DND-41 (cell line): Measurements from ENCODE around the gene GABARAP.

ENCODE experiments used
- ATAC-seq: fragments of 200-7000 bp; cut with Tn5 transposase; 3 replicates; pipeline ENCODE4 v1.9.1; 2021; ENCODE audit warnings: low read depth; ENCODE audit not compliant: insufficient read depth
- DNase-seq: peaks from one replicate; pipeline ENCODE4 v3.0.0-alpha.2; 2020
- H2AFZ ChIP-seq: 2 replicates; pipeline ENCODE4 v1.6.0; 2012; ENCODE audit warnings: low read depth, low read length
- H3K27ac ChIP-seq: 2 replicates; pipeline ENCODE4 v1.5.1; 2012; ENCODE audit warnings: low read length, inconsistent platforms
- H3K27me3 ChIP-seq: fragments of 200-600 bp; sonication (generic); 2 replicates; pipeline ENCODE4 v1.6.0; 2012; ENCODE audit warnings: low read length, mild to moderate bottlenecking, inconsistent platforms; ENCODE audit not compliant: insufficient read depth, poor library complexity
- H3K36me3 ChIP-seq: 2 replicates; pipeline ENCODE4 v1.5.1; 2012; ENCODE audit warnings: low read length, inconsistent platforms; ENCODE audit not compliant: insufficient read depth
- H3K4me1 ChIP-seq: 2 replicates; pipeline ENCODE4 v1.5.1; 2012; ENCODE audit warnings: mild to moderate bottlenecking, low read length; ENCODE audit not compliant: insufficient read depth
- H3K4me2 ChIP-seq: 2 replicates; pipeline ENCODE4 v1.6.0; 2012; ENCODE audit warnings: mild to moderate bottlenecking, moderate library complexity, low read length, inconsistent platforms; ENCODE audit not compliant: insufficient read depth
- H3K4me3 ChIP-seq, 2 experiments: fragments of 200-600 bp in 1 of 2; shearing (Covaris generic) in 1 of 2; 2 replicates each; pipeline ENCODE4 v1.5.1; 2012 to 2016; ENCODE audit warnings: inconsistent platforms in 2 of 2, low read length in 2 of 2, mild to moderate bottlenecking in 2 of 2, low read depth in 1 of 2, moderate library complexity in 1 of 2
- H3K79me2 ChIP-seq: 2 replicates; pipeline ENCODE4 v1.6.0; 2012; ENCODE audit warnings: low read length, inconsistent platforms; ENCODE audit not compliant: insufficient read depth
- H3K9ac ChIP-seq: 2 replicates; pipeline ENCODE4 v1.6.0; 2012; ENCODE audit warnings: low read depth, mild to moderate bottlenecking, inconsistent platforms, low read length, moderate library complexity
- H3K9me3 ChIP-seq: 2 replicates; pipeline ENCODE4 v1.5.1; 2012; ENCODE audit warnings: low read length, moderate library complexity, mild to moderate bottlenecking, inconsistent platforms; ENCODE audit not compliant: insufficient read depth, severe bottlenecking
- H4K20me1 ChIP-seq: 2 replicates; pipeline ENCODE4 v1.6.0; 2012; ENCODE audit warnings: low read length; ENCODE audit not compliant: insufficient read depth
- EZH2 ChIP-seq: IDR thresholded peaks from 3 replicates; pipeline ENCODE4 v1.6.1; 2012; ENCODE audit warnings: borderline replicate concordance, low read depth, mild to moderate bottlenecking, moderate library complexity, low read length, inconsistent platforms; ENCODE audit not compliant: severe bottlenecking
- TF ChIP-seq, protein P1 (sequence below): IDR thresholded peaks from 2 replicates; pipeline ENCODE4 v1.5.1; 2012; ENCODE audit warnings: borderline replicate concordance, low read length, moderate library complexity, mild to moderate bottlenecking; ENCODE audit not compliant: poor library complexity, severe bottlenecking; ENCODE audit errors: extremely low read depth

Gene GABARAP

DNA sequence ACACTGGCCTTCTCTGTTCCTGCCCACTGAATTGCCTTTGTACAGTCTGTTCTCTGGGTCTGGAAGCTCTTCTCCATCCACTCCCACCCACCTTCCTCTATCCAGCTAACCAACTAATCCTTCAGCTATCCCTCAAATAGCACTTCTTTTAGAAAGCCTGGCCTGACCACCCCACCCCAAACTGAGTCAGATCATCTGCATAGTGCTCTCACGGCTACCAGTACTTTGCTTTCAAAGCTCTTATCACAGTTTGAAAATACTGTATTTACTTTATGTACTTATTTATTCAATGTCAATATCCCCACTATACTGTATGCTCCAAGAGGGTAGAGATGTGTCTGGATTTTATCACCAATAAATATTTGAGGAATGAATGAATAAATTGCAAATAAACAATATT lies 24.5 kb upstream of the GABARAP start:
- no peaks in the 10 kb centered on the region for H3K27me3 ChIP-seq
- H3K36me3 ChIP-seq: no peaks in the 10 kb centered on the region
- H3K27ac ChIP-seq: no peak overlapping the region
- H3K4me1 ChIP-seq: peaks cover 3% of the 10 kb centered on the region; the same call in 1 of the 2 replicates
- H3K79me2 ChIP-seq: no peaks in the 10 kb centered on the region
- H4K20me1 ChIP-seq: no peaks in the 10 kb centered on the region
- ATAC-seq (no peak), DNase-seq (no peak)
- no peak overlapping the region for H3K4me2 ChIP-seq
- no peaks in the 10 kb centered on the region for H3K9me3 ChIP-seq
- H2AFZ ChIP-seq: no peak overlapping the region
- no peak for TF ChIP-seq EZH2
- TF ChIP-seq, protein P1, sequence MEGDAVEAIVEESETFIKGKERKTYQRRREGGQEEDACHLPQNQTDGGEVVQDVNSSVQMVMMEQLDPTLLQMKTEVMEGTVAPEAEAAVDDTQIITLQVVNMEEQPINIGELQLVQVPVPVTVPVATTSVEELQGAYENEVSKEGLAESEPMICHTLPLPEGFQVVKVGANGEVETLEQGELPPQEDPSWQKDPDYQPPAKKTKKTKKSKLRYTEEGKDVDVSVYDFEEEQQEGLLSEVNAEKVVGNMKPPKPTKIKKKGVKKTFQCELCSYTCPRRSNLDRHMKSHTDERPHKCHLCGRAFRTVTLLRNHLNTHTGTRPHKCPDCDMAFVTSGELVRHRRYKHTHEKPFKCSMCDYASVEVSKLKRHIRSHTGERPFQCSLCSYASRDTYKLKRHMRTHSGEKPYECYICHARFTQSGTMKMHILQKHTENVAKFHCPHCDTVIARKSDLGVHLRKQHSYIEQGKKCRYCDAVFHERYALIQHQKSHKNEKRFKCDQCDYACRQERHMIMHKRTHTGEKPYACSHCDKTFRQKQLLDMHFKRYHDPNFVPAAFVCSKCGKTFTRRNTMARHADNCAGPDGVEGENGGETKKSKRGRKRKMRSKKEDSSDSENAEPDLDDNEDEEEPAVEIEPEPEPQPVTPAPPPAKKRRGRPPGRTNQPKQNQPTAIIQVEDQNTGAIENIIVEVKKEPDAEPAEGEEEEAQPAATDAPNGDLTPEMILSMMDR: no peak
- no peak overlapping the region for H3K9ac ChIP-seq
- no peak overlapping the region for H3K4me3 ChIP-seq

DNA sequence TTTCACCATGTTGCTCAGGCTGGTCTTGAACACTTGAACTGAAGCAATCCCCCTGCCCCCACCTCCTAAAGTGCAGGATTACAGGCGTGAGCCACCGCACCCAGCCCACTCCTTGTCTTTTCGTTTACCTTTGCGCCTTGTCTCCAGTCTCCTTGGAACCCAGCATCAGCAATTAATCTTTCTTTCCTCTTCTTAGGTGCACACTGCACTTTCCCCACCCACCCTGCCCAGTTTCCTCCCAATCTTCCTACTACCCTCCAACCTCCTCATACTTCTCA lies 21.5 kb upstream of the GABARAP start:
- no peaks in the 10 kb centered on the region for H3K79me2 ChIP-seq
- peaks cover 9% of the 10 kb centered on the region for H3K36me3 ChIP-seq
- no peak for TF ChIP-seq EZH2
- TF ChIP-seq, protein P1: no peak
- H3K27ac ChIP-seq: no peak overlapping the region
- H3K4me2 ChIP-seq: no peak overlapping the region
- H2AFZ ChIP-seq: peak overlapping the region; percentile 36; the same call in 1 of the 2 replicates
- no peaks in the 10 kb centered on the region for H3K27me3 ChIP-seq
- no peak for DNase-seq
- H3K4me3 ChIP-seq: no peak overlapping the region
- H3K4me1 ChIP-seq: peaks cover 3% of the 10 kb centered on the region; the same call in 1 of the 2 replicates
- no peaks in the 10 kb centered on the region for H3K9me3 ChIP-seq
- ATAC-seq: no peak
- no peak overlapping the region for H3K9ac ChIP-seq
- no peaks in the 10 kb centered on the region for H4K20me1 ChIP-seq

DNA sequence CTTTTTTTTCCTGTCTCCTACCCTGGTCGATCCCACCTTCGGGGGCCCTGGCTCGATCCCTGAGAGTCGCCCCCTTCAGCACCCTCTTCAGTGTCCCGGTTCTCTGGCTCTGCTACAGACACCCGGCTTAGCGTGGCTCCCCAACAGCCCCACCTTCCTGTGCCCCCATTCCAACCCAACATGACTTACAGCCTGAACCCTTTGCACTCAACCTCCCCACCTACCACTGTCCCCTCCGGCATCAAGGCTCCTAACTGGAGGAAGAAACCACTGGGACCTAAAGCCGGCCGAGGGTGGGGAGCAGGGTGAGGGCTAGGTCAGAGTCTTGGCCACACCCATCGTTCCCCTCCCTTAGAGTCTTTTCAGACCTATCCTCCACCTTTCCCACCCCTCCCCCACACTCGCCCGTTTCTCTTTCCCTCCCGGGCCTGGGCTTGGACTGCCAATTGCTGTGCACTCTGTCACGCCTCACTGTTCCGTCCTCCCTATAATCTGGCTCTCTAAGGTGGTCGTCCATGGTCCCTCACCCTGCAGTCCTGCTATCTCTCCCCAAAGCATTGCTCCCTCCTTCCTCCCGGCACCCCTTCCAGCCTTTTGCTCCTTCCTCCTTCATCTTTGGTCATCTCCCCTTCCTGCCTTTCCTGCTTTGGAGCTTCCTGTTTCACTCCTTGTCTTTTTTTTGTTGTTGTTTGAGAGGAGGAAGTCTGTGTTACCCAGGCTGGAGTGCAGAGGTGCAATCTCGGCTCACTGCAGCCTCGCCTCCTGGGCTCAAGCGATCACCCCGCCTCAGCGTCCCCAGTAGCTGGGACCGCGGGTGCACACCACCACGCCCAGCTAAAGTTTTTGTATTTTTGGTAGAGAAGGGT lies 20.9 kb upstream of the GABARAP start:
- no peak for DNase-seq
- Histone ChIP-seq H3K4me2 (no peak overlapping the region), H3K9ac (no peak overlapping the region), H3K27me3 (no peaks in the 10 kb centered on the region), H3K36me3 (peaks cover 15% of the 10 kb centered on the region), H4K20me1 (no peaks in the 10 kb centered on the region), H3K27ac (no peak overlapping the region), H3K79me2 (no peaks in the 10 kb centered on the region), H3K9me3 (no peaks in the 10 kb centered on the region), H3K4me1 (peaks cover 3% of the 10 kb centered on the region; the same call in 1 of the 2 replicates), H3K4me3 (no peak overlapping the region), H2AFZ (peak overlapping the region; percentile 36)
- ATAC-seq: no peak
- TF ChIP-seq EZH2: no peak
- TF ChIP-seq, protein P1: no peak
